Measurements from ENCODE around the gene PDE4D. TPM values are rescaled to one million over a fixed set of nuclear protein-coding genes. Genes with fewer than 3 reads are reported as not detected.
"Not testable (repeated sequence)": the region's sequence is repeated elsewhere in the genome, so short reads cannot be mapped to it uniquely, and the experiment has no call there.

The PDE4D gene
- total and polyA plus RNA-seq, 9 donors, result 21.1 to 65.9 (median 33.0) TPM

DNA sequence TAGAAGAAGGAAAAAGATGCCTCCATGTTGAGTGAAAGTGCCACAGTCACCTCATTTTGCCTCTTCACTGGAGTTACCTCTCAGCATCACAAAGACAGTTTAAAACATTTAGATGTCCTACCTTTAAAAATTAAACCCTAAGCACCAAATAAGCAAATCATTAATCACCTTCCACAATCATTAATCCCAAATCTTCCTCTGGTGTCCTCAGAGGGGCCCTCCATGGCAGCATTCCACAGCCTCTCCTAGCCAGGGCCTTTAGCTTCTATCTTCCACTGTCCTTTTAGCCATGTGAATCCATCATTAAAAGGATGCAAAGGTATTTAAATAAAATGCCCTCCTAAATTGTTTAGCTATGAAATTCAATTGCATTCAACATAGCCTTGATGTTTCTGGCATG lies 310.8 kb downstream of the PDE4D start:
- DNase-seq, result no peak
- Histone ChIP-seq H3K9me3 (replicated peaks; ENCODE audit: control insufficient read depth, low read depth, low read length) (no peaks in the 10 kb centered on the region), H3K27ac (ENCODE audit: low read length) (no peak overlapping the region), H3K27me3 (ENCODE audit: control insufficient read depth, insufficient read depth, low read length) (no peaks in the 10 kb centered on the region), H3K4me3 (ENCODE audit: low read length) (no peak overlapping the region), H3K36me3 (ENCODE audit: control insufficient read depth, insufficient read depth, low read length) (no peaks in the 10 kb centered on the region), H3K4me1 (ENCODE audit: control insufficient read depth, insufficient read depth, low read length) (peaks cover 7% of the 10 kb centered on the region)

DNA sequence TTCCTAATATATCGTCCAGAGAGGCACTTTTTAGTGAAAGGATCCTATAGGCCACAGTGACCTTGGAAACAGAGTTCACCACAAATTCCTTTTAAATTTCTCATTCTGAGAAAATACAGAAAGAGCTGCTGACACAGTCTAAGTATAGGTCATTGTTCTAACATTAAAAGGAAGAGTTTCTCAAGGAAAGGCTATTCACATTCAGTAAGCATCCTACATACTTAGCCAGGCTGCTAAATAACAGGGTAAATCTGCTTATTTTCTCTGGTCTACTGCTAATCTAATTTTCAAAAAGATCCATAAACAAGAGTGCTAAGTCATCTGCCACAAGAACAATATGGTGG lies 313.7 kb downstream of the PDE4D start:
- H3K36me3 ChIP-seq (ENCODE audit: control insufficient read depth, insufficient read depth, low read length), result no peaks in the 10 kb centered on the region
- no peaks in the 10 kb centered on the region for H3K27me3 ChIP-seq (ENCODE audit: control insufficient read depth, insufficient read depth, low read length)
- peaks cover 2% of the 10 kb centered on the region for H3K4me1 ChIP-seq (ENCODE audit: control insufficient read depth, insufficient read depth, low read length)
- 80% methylated on average over 1 of the region's 1 CpG for WGBS (ENCODE audit: insufficient coverage)
- H3K27ac ChIP-seq (ENCODE audit: low read length), result no peak overlapping the region
- no peak overlapping the region for H3K4me3 ChIP-seq (ENCODE audit: low read length)
- H3K9me3 ChIP-seq (replicated peaks; ENCODE audit: control insufficient read depth, low read depth, low read length), result no peaks in the 10 kb centered on the region
- no peak for DNase-seq

DNA sequence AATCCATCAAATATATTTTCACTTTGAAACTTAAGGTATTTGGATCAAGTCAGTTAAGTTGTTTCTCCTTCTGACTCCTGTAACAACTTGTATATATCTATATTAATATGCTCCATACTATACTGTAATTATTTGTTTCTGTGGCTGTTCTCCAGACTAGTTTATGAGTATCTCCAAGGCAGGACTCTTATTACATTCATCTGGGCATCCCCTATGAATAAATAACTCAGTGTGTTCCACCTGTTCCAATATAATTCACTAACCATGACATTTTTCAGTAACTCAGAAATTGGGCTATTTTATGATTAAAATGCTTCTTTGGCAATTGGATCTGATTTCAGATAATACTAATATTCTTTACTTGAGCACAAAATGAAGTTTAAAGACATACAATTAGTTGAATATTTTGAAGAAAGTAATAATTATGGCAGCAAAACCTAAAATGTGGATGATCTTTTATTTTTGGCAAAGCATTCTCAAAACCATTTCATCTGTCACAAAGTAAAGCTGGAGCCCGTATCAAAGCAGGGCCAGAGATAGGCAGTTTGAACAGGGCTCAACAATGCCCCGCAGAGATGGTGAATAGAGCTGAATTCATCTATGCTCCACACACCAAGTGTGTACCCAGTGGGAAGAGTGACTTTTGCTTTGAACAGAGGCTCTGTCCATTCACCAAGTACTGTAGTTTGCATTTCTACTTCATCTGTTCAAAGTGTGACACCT lies 314.3 kb downstream of the PDE4D start:
- WGBS (ENCODE audit: insufficient coverage), result no CpG with 5 or more reads among the region's 2 CpGs
- H3K4me1 ChIP-seq (ENCODE audit: control insufficient read depth, insufficient read depth, low read length), result peaks cover 2% of the 10 kb centered on the region
- no peak for DNase-seq
- no peak overlapping the region for H3K27ac ChIP-seq (ENCODE audit: low read length)
- H3K4me3 ChIP-seq (ENCODE audit: low read length), result no peak overlapping the region
- H3K27me3 ChIP-seq (ENCODE audit: control insufficient read depth, insufficient read depth, low read length), result no peaks in the 10 kb centered on the region
- no peaks in the 10 kb centered on the region for H3K36me3 ChIP-seq (ENCODE audit: control insufficient read depth, insufficient read depth, low read length)
- no peaks in the 10 kb centered on the region for H3K9me3 ChIP-seq (replicated peaks; ENCODE audit: control insufficient read depth, low read depth, low read length)

DNA sequence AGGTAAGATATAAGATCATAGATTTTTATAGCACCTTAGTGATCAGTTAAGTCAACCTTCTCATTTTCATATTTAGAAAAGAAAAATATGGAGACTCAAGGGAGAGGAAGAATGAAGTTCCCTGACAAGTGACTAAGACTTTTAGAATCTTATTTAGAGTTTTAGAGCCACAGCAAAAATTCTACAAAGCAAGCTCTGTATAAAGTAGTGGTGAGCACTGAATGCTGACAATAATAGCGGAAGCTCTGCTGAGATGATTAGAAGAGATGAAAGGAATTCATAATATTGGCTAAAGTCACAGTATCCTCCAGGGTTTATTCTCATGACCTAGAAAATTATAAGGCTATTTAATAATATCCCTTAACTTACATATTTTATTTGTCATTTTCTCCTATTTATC lies 316.0 kb downstream of the PDE4D start:
- no peak for DNase-seq
- H3K4me1 ChIP-seq (ENCODE audit: control insufficient read depth, insufficient read depth, low read length), result no peaks in the 10 kb centered on the region
- no peaks in the 10 kb centered on the region for H3K36me3 ChIP-seq (ENCODE audit: control insufficient read depth, insufficient read depth, low read length)
- WGBS (ENCODE audit: insufficient coverage), result no CpG with 5 or more reads among the region's 1 CpG
- no peaks in the 10 kb centered on the region for H3K9me3 ChIP-seq (replicated peaks; ENCODE audit: control insufficient read depth, low read depth, low read length)
- no peaks in the 10 kb centered on the region for H3K27me3 ChIP-seq (ENCODE audit: control insufficient read depth, insufficient read depth, low read length)
- H3K27ac ChIP-seq (ENCODE audit: low read length), result no peak overlapping the region
- no peak overlapping the region for H3K4me3 ChIP-seq (ENCODE audit: low read length)

DNA sequence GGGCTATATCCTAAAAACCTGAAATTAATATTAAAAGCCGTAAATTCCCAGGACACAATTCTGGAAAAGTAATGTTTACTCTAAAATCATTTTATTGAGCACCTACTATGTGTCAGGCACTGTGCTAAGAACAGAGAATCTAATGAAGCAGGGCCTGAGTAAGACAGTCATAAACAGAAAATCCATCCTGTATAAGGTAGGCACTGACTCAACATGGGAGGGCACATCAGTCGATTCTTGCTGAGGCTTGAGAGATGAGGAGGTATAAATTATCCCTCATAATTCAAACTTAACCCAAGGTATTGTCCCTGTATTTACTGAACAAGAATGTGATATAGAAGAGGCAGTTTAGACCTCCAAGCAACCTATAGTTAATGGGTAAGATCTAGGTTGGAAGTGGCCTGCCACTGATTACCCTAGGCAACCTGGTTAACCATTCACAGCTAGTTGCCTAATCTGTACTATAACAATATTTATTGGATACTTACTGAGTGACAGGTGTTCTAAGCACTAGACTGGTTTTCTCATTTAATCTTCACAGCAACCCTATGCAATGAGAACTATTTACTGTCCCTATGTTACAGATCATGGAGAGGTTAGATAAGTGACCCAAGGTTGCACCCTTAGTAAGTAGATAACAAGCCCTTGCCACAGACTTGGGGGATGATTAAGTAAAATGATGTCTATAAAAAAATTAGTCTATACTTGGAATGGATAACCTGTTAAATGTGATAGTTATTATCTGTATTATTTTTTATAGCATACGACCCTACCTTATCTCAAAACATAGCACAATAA lies 317.7 kb downstream of the PDE4D start:
- Histone ChIP-seq H3K9me3 (replicated peaks; ENCODE audit: control insufficient read depth, low read depth, low read length) (no peaks in the 10 kb centered on the region), H3K27me3 (ENCODE audit: control insufficient read depth, insufficient read depth, low read length) (no peaks in the 10 kb centered on the region), H3K4me1 (ENCODE audit: control insufficient read depth, insufficient read depth, low read length) (no peaks in the 10 kb centered on the region), H3K27ac (ENCODE audit: low read length) (no peak overlapping the region), H3K36me3 (ENCODE audit: control insufficient read depth, insufficient read depth, low read length) (no peaks in the 10 kb centered on the region), H3K4me3 (ENCODE audit: low read length) (no peak overlapping the region)
- WGBS (ENCODE audit: insufficient coverage), result no CpG with 5 or more reads among the region's 3 CpGs
- no peak for DNase-seq

DNA sequence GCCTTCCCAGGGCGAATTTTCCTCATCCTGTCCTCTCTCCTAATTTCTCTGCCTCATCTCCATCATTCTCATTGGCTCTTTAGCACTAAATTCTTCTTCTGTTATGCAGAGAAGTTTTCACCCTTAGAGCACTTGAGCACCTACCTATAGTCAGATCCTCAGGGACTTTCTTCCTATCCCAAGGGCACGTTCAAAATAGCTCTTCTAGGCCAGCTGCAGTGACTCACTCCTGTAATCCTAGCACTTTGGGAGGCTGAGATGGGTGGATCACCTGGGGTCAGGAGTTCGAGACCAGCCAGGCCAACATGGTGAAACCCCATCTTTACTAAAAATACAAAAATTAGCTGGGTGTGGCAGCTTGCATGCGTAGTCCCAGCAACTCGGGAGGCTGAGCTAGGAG lies 320.0 kb downstream of the PDE4D start:
- not testable (repeated sequence) for H3K9me3 ChIP-seq (replicated peaks; ENCODE audit: control insufficient read depth, low read depth, low read length); H3K27me3 ChIP-seq (ENCODE audit: control insufficient read depth, insufficient read depth, low read length); H3K4me3 ChIP-seq (ENCODE audit: low read length); DNase-seq; H3K27ac ChIP-seq (ENCODE audit: low read length); H3K4me1 ChIP-seq (ENCODE audit: control insufficient read depth, insufficient read depth, low read length); H3K36me3 ChIP-seq (ENCODE audit: control insufficient read depth, insufficient read depth, low read length)
- WGBS (ENCODE audit: insufficient coverage), result 100% methylated on average over 1 of the region's 5 CpGs

DNA sequence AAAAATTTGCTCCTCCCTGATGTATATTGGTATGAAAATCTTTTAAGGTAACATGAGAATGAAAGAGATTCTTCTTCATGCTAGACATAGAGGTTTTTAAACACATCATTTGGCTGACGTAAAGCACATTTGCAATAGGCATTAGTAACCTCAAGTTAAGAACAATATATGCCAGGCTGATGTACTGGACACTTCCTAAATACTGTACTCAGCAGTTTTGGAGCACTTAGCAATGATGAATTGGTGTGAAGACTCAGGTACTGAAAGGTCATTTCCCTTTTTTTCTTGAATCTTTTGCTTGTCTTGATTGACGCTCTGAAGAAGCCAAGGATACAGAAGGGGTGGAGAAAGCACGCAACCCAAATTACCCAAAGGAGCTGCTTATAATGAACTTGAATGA lies 322.5 kb downstream of the PDE4D start:
- H3K27ac ChIP-seq (ENCODE audit: low read length), result no peak overlapping the region
- no CpG with 5 or more reads among the region's 3 CpGs for WGBS (ENCODE audit: insufficient coverage)

DNA sequence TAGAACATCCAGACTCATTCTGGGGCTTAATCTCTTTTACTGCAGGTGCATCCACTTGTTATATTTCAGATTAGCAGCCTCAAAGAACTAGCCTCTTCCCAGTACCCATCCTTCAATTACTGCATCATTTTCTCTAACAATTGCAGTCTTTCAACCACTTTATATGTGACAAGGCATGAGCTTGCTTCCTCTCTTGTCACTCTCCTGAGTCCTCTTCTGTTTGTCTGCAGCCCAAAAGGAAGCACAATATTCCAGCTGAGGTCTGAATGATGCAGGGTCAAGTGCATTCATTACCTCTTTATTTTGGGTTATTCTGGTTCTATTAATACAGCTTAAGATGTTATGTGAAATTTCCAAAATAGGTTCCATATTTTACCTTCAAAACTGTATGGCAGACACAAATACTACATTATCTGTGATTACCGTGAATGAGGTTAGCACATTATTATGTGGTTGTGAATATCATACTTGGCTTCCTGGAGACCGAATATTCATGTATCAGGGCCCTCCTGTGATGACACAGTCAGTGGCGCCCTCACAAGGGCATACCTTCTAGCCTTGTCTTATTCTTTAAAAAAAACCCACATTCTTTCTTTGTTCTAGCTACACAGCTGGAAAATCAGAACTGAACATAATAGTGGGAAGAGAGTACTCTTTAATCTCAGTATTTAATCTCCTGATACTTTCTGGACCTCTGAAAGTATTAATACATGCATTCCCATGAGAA lies 323.8 kb downstream of the PDE4D start:
- no peaks in the 10 kb centered on the region for H3K36me3 ChIP-seq (ENCODE audit: control insufficient read depth, insufficient read depth, low read length)
- no CpG with 5 or more reads among the region's 3 CpGs for WGBS (ENCODE audit: insufficient coverage)
- no peak for DNase-seq
- H3K9me3 ChIP-seq (replicated peaks; ENCODE audit: control insufficient read depth, low read depth, low read length), result no peaks in the 10 kb centered on the region
- no peaks in the 10 kb centered on the region for H3K4me1 ChIP-seq (ENCODE audit: control insufficient read depth, insufficient read depth, low read length)
- H3K27ac ChIP-seq (ENCODE audit: low read length), result no peak overlapping the region
- H3K27me3 ChIP-seq (ENCODE audit: control insufficient read depth, insufficient read depth, low read length), result no peaks in the 10 kb centered on the region
- H3K4me3 ChIP-seq (ENCODE audit: low read length), result no peak overlapping the region

More for the DNA sequence above, 322.5 kb downstream of the PDE4D start:
- no peaks in the 10 kb centered on the region for H3K4me1 ChIP-seq (ENCODE audit: control insufficient read depth, insufficient read depth, low read length)
- no peaks in the 10 kb centered on the region for H3K9me3 ChIP-seq (replicated peaks; ENCODE audit: control insufficient read depth, low read depth, low read length)
- peak; percentile 29 for DNase-seq
- H3K36me3 ChIP-seq (ENCODE audit: control insufficient read depth, insufficient read depth, low read length), result no peaks in the 10 kb centered on the region
- H3K27me3 ChIP-seq (ENCODE audit: control insufficient read depth, insufficient read depth, low read length), result no peaks in the 10 kb centered on the region
- no peak overlapping the region for H3K4me3 ChIP-seq (ENCODE audit: low read length)

DNA sequence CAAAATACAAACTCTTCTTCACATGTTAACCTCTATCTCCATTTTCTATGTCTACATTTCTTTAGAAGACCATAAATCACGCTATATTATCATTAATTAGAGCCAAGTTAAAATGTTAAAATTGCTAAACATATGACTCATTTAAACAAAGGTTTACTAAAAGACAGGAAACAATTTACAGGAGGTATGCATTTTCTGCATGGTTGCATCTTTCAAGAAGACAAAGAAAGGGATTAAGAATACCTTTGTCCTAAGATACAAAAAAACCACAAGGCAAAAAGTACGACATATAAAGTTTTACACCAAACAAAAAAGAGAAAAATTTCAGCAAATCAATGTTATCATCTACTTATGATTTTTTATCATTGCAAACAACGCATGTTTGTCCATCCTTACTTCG lies 324.4 kb downstream of the PDE4D start:
- Histone ChIP-seq H3K4me1 (ENCODE audit: control insufficient read depth, insufficient read depth, low read length) (no peaks in the 10 kb centered on the region), H3K4me3 (ENCODE audit: low read length) (no peak overlapping the region), H3K27ac (ENCODE audit: low read length) (no peak overlapping the region), H3K27me3 (ENCODE audit: control insufficient read depth, insufficient read depth, low read length) (no peaks in the 10 kb centered on the region), H3K9me3 (replicated peaks; ENCODE audit: control insufficient read depth, low read depth, low read length) (no peaks in the 10 kb centered on the region), H3K36me3 (ENCODE audit: control insufficient read depth, insufficient read depth, low read length) (no peaks in the 10 kb centered on the region)
- 94% methylated on average over 3 of the region's 4 CpGs for WGBS (ENCODE audit: insufficient coverage)
- no peak for DNase-seq

DNA sequence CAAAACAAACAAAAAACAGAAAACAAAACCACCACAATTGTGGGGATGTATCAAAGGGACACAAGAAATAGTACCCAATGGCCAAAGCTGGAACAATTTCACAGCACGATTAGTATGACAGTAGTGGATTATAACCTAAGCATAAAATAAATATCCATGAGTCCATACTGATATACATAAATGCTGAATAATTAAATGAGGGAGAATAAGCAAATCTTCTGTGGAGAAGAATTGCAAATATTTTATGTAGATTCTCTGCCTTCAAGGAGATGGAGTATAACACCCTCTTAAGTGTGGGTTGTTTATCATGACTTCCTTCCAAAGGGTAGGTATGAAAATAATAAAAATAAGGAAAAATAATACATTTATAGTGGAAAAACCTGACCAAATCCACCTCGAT lies 325.4 kb downstream of the PDE4D start:
- Histone ChIP-seq H3K9me3 (replicated peaks; ENCODE audit: control insufficient read depth, low read depth, low read length) (no peaks in the 10 kb centered on the region), H3K4me3 (ENCODE audit: low read length) (no peak overlapping the region), H3K36me3 (ENCODE audit: control insufficient read depth, insufficient read depth, low read length) (no peaks in the 10 kb centered on the region), H3K27ac (ENCODE audit: low read length) (no peak overlapping the region), H3K27me3 (ENCODE audit: control insufficient read depth, insufficient read depth, low read length) (no peaks in the 10 kb centered on the region), H3K4me1 (ENCODE audit: control insufficient read depth, insufficient read depth, low read length) (no peaks in the 10 kb centered on the region)
- no CpG with 5 or more reads among the region's 2 CpGs for WGBS (ENCODE audit: insufficient coverage)
- no peak for DNase-seq
